ENCODE data around the gene ALDH5A1.

The ALDH5A1 gene

GRCh38 chr6:24494821-24495795, at the start of gene ALDH5A1:
Gene ALDH5A1, plus strand, starts transcription at chr6:24494969. Its CDS starts 28 bp downstream, at chr6:24494997.
- H3K4me1 ChIP-seq (ENCODE audit: insufficient read depth, poor library complexity, severe bottlenecking) = no peaks in the 10 kb centered on the region
- H3K9me3 ChIP-seq (ENCODE audit: severe bottlenecking) = no peaks in the 10 kb centered on the region
- ATAC-seq (ENCODE audit: low read depth) (peak; percentile 77), DNase-seq (ENCODE audit: low spot score) (no peak)
- peak within 1 kb of the TSS; percentile 49 for H3K4me3 ChIP-seq (ENCODE audit: severe bottlenecking)
- H3K27ac ChIP-seq (ENCODE audit: poor library complexity, severe bottlenecking) = no peak within 1 kb of the TSS
- no peaks in the 10 kb centered on the region for H3K36me3 ChIP-seq (ENCODE audit: low read depth)
- H3K27me3 ChIP-seq (ENCODE audit: insufficient read depth, poor library complexity, severe bottlenecking) = no peaks in the 10 kb centered on the region
- TF ChIP-seq, protein P1, sequence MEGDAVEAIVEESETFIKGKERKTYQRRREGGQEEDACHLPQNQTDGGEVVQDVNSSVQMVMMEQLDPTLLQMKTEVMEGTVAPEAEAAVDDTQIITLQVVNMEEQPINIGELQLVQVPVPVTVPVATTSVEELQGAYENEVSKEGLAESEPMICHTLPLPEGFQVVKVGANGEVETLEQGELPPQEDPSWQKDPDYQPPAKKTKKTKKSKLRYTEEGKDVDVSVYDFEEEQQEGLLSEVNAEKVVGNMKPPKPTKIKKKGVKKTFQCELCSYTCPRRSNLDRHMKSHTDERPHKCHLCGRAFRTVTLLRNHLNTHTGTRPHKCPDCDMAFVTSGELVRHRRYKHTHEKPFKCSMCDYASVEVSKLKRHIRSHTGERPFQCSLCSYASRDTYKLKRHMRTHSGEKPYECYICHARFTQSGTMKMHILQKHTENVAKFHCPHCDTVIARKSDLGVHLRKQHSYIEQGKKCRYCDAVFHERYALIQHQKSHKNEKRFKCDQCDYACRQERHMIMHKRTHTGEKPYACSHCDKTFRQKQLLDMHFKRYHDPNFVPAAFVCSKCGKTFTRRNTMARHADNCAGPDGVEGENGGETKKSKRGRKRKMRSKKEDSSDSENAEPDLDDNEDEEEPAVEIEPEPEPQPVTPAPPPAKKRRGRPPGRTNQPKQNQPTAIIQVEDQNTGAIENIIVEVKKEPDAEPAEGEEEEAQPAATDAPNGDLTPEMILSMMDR (IDR thresholded peaks at IDR 0.05; ENCODE audit: poor library complexity, severe bottlenecking) = peak; percentile 45

DNA sequence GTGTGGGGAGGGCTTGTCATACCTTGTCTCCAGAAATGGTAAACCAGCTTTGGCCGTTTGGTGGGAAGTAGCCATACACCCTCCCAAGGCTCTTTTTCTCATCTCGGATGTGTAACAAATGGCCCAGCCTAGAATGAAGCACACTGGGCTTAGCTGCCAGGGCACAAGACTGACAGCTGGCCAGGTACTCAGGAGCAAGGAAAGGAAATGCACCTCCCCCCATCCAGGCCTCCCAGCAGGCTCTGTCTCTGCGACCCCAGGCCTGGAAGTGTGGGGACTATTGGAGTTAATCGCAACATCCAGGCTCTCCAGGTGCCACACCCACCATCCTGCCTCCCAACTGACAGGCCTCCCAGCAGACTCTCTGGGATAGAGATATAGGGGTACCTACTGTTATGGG, 49.1 kb upstream of the ALDH5A1 start:
- ATAC-seq (ENCODE audit: low read depth) (no peak), DNase-seq (ENCODE audit: low spot score) (no peak)
- TF ChIP-seq, protein P1 (IDR thresholded peaks at IDR 0.05; ENCODE audit: poor library complexity, severe bottlenecking) = no peak
- Histone ChIP-seq H3K27ac (ENCODE audit: poor library complexity, severe bottlenecking) (no peak overlapping the region), H3K4me3 (ENCODE audit: severe bottlenecking) (no peak overlapping the region), H3K27me3 (ENCODE audit: insufficient read depth, poor library complexity, severe bottlenecking) (no peaks in the 10 kb centered on the region), H3K36me3 (ENCODE audit: low read depth) (no peaks in the 10 kb centered on the region), H3K4me1 (ENCODE audit: insufficient read depth, poor library complexity, severe bottlenecking) (no peaks in the 10 kb centered on the region), H3K9me3 (ENCODE audit: severe bottlenecking) (no peaks in the 10 kb centered on the region)

- H3K4me3 ChIP-seq (ENCODE audit: severe bottlenecking) = no peak overlapping the region
- H3K36me3 ChIP-seq (ENCODE audit: low read depth) = no peaks in the 10 kb centered on the region
- H3K9me3 ChIP-seq (ENCODE audit: severe bottlenecking) = no peaks in the 10 kb centered on the region
- H3K27ac ChIP-seq (ENCODE audit: poor library complexity, severe bottlenecking) = no peak overlapping the region
- ATAC-seq (ENCODE audit: low read depth) (no peak), DNase-seq (ENCODE audit: low spot score) (no peak)
- H3K4me1 ChIP-seq (ENCODE audit: insufficient read depth, poor library complexity, severe bottlenecking) = no peaks in the 10 kb centered on the region
- no peaks in the 10 kb centered on the region for H3K27me3 ChIP-seq (ENCODE audit: insufficient read depth, poor library complexity, severe bottlenecking)
- TF ChIP-seq, protein P1 (IDR thresholded peaks at IDR 0.05; ENCODE audit: poor library complexity, severe bottlenecking) = no peak
These were observed 48.1 kb upstream of the ALDH5A1 start for GRCh38 chr6:24446670-24447069.

GRCh38 chr6:24448396-24448795, 46.4 kb upstream of the ALDH5A1 start:
- Histone ChIP-seq H3K36me3 (ENCODE audit: low read depth) (no peaks in the 10 kb centered on the region), H3K9me3 (ENCODE audit: severe bottlenecking) (no peaks in the 10 kb centered on the region), H3K27me3 (ENCODE audit: insufficient read depth, poor library complexity, severe bottlenecking) (no peaks in the 10 kb centered on the region), H3K4me3 (ENCODE audit: severe bottlenecking) (no peak overlapping the region), H3K4me1 (ENCODE audit: insufficient read depth, poor library complexity, severe bottlenecking) (no peaks in the 10 kb centered on the region), H3K27ac (ENCODE audit: poor library complexity, severe bottlenecking) (no peak overlapping the region)
- DNase-seq (ENCODE audit: low spot score) (no peak), ATAC-seq (ENCODE audit: low read depth) (no peak)
- TF ChIP-seq, protein P1 (IDR thresholded peaks at IDR 0.05; ENCODE audit: poor library complexity, severe bottlenecking) = no peak
